ENCODE measurements around the gene LEO1. TPM values are rescaled to one million over a fixed set of nuclear protein-coding genes. Genes with fewer than 3 reads are reported as not detected.

The LEO1 gene
- total and polyA plus RNA-seq, 2 donors (not counting 1 experiment from before 2014, with no cell fraction given): 1.9 to 19.1 TPM

GRCh38 chr15:52011711-52012144 is 40.1 kb upstream of the LEO1 start:
- TF ChIP-seq EZH2 (IDR thresholded peaks at IDR 0.05; ENCODE audit: borderline replicate concordance, insufficient read depth, low read depth, low read length, poor library complexity, severe bottlenecking) (no peak), CTCF (IDR thresholded peaks at IDR 0.05) (no peak)
- Mint-ChIP-seq H3K9me3 (ENCODE audit: insufficient read depth) (no peaks in the 10 kb centered on the region), H3K27ac (no peak overlapping the region), H3K4me3 (no peak overlapping the region), H3K27me3 (no peaks in the 10 kb centered on the region), H3K4me1 (peaks cover 20% of the 10 kb centered on the region)
- no peak overlapping the region for H3K9ac ChIP-seq (ENCODE audit: low read length)
- DNase-seq (no peak), ATAC-seq (ENCODE audit: low read depth) (no peak)
- H4K20me1 ChIP-seq (ENCODE audit: control insufficient read depth, insufficient read depth, low read length, poor library complexity, severe bottlenecking): no peaks in the 10 kb centered on the region
- H3K27ac ChIP-seq (ENCODE audit: low read length in 2 of 2): no peak overlapping the region
- H3K9me3 ChIP-seq (ENCODE audit: control extremely low read depth in 1 of 3, control insufficient read depth in 2 of 3, insufficient read depth in 1 of 3, low read length in 2 of 3): no peaks in the 10 kb centered on the region
- 100% methylated on average over 1 of the region's 3 CpGs for WGBS (ENCODE audit: insufficient coverage)
- H3K4me3 ChIP-seq (ENCODE audit: control extremely low read depth in 1 of 5, extremely low read depth in 1 of 5, insufficient read depth in 1 of 5, low read depth in 2 of 5, low read length in 4 of 5): no peak overlapping the region
- no peaks in the 10 kb centered on the region for H3K27me3 ChIP-seq (replicated peaks in 1 of 4; ENCODE audit: control extremely low read depth in 1 of 4, control insufficient read depth in 3 of 4, insufficient read depth in 4 of 4, low read length in 3 of 4)
- peaks cover 19 to 23% of the 10 kb centered on the region in 2 donors for H3K4me1 ChIP-seq (ENCODE audit: control insufficient read depth in 2 of 2, insufficient read depth in 2 of 2, low read length in 2 of 2)
- CTCF ChIA-PET: no interaction called here
- no peak overlapping the region for H3K4me2 ChIP-seq (replicated peaks; ENCODE audit: low read depth, low read length, poor library complexity, severe bottlenecking)
- intact Hi-C loops (cut with micrococcal nuclease): no loop called here
- H3K36me3 ChIP-seq (replicated peaks in 1 of 2; ENCODE audit: control extremely low read depth in 1 of 2, control insufficient read depth in 1 of 2, extremely low read depth in 1 of 2, insufficient read depth in 2 of 2, low read length in 1 of 2): no peaks in the 10 kb centered on the region
- POLR2A ChIA-PET: no interaction called here
- no peak overlapping the region for H2AFZ ChIP-seq (ENCODE audit: insufficient read depth, low read depth, low read length, poor library complexity, severe bottlenecking)
- no peaks in the 10 kb centered on the region for H3K79me2 ChIP-seq (ENCODE audit: control insufficient read depth, insufficient read depth, low read length)

GRCh38 chr15:52010633-52011595 is 39.3 kb upstream of the LEO1 start:
- H3K4me3 Mint-ChIP-seq: no peak overlapping the region
- no peaks in the 10 kb centered on the region for H3K79me2 ChIP-seq (ENCODE audit: control insufficient read depth, insufficient read depth, low read length)
- 96% methylated on average over 8 of the region's 14 CpGs for WGBS (ENCODE audit: insufficient coverage)
- H3K27ac ChIP-seq (ENCODE audit: low read length in 2 of 2): no peak overlapping the region
- no peak overlapping the region for H3K27ac Mint-ChIP-seq
- no peak for TF ChIP-seq CTCF (IDR thresholded peaks at IDR 0.05)
- TF ChIP-seq EZH2 (IDR thresholded peaks at IDR 0.05; ENCODE audit: borderline replicate concordance, insufficient read depth, low read depth, low read length, poor library complexity, severe bottlenecking): no peak
- ChIA-PET POLR2A (no interaction called here), CTCF (interaction anchor here (1.4 kb wide), 1 partner anchor 68 kb away, joined by 3 read pairs; no protein-coding TSS in a partner anchor)
- DNase-seq (no peak), ATAC-seq (ENCODE audit: low read depth) (no peak)
- intact Hi-C loops (cut with micrococcal nuclease): no loop called here
- H3K9ac ChIP-seq (ENCODE audit: low read length): no peak overlapping the region
- H3K4me3 ChIP-seq (ENCODE audit: control extremely low read depth in 1 of 5, extremely low read depth in 1 of 5, insufficient read depth in 1 of 5, low read depth in 2 of 5, low read length in 4 of 5): no peak overlapping the region
- H3K9me3 ChIP-seq (ENCODE audit: control extremely low read depth in 1 of 3, control insufficient read depth in 2 of 3, insufficient read depth in 1 of 3, low read length in 2 of 3): no peaks in the 10 kb centered on the region
- peaks cover 29% of the 10 kb centered on the region for H3K4me1 Mint-ChIP-seq
- no peaks in the 10 kb centered on the region for H3K27me3 Mint-ChIP-seq
- H2AFZ ChIP-seq (ENCODE audit: insufficient read depth, low read depth, low read length, poor library complexity, severe bottlenecking): no peak overlapping the region
- H3K4me1 ChIP-seq (ENCODE audit: control insufficient read depth in 2 of 2, insufficient read depth in 2 of 2, low read length in 2 of 2): peaks cover 20 to 28% of the 10 kb centered on the region in 2 donors
- H3K27me3 ChIP-seq (replicated peaks in 1 of 4; ENCODE audit: control extremely low read depth in 1 of 4, control insufficient read depth in 3 of 4, insufficient read depth in 4 of 4, low read length in 3 of 4): no peaks in the 10 kb centered on the region
- H3K9me3 Mint-ChIP-seq (ENCODE audit: insufficient read depth): no peaks in the 10 kb centered on the region
- H4K20me1 ChIP-seq (ENCODE audit: control insufficient read depth, insufficient read depth, low read length, poor library complexity, severe bottlenecking): no peaks in the 10 kb centered on the region
- H3K36me3 ChIP-seq (replicated peaks in 1 of 2; ENCODE audit: control extremely low read depth in 1 of 2, control insufficient read depth in 1 of 2, extremely low read depth in 1 of 2, insufficient read depth in 2 of 2, low read length in 1 of 2): no peaks in the 10 kb centered on the region
- H3K4me2 ChIP-seq (replicated peaks; ENCODE audit: low read depth, low read length, poor library complexity, severe bottlenecking): no peak overlapping the region
